SK-N-SH treated with all-trans-retinoic acid at 6 μM for 48 hours (cell line): ENCODE measurements around the gene FGF3.

Source experiments
- ATAC-seq: fragments of 200-7000 bp; cut with Tn5 transposase; 3 replicates; pipeline ENCODE4 v1.9.1; 2020; ENCODE audit warnings: mild to moderate bottlenecking, moderate library complexity
- ARNTL ChIP-seq: fragments of 450-650 bp; formaldehyde crosslinking; IDR thresholded peaks from 2 replicates; pipeline ENCODE4 v1.5.0; 2020; ENCODE audit warnings: low read depth, mild to moderate bottlenecking, moderate library complexity, borderline replicate concordance
- BACH2 ChIP-seq: fragments of 250-450 bp; sonication (Bioruptor Pico); IDR thresholded peaks from 2 replicates; pipeline ENCODE4 v1.9.0; 2021; ENCODE audit warnings: mild to moderate bottlenecking, borderline replicate concordance
- CREB5 ChIP-seq: fragments of 250-450 bp; sonication (Bioruptor Pico); IDR thresholded peaks from 2 replicates; pipeline ENCODE4 v1.5.1; 2020; ENCODE audit warnings: low read depth, mild to moderate bottlenecking, moderate library complexity
- CSDC2 ChIP-seq: fragments of 250-450 bp; sonication (Bioruptor Pico); IDR thresholded peaks from 2 replicates; pipeline ENCODE4 v1.5.0; 2020; ENCODE audit warnings: mild to moderate bottlenecking, moderate library complexity
- ESRRG ChIP-seq: fragments of 250-450 bp; sonication (Bioruptor Pico); IDR thresholded peaks from 2 replicates; pipeline ENCODE4 v1.6.1; 2021; ENCODE audit warnings: mild to moderate bottlenecking
- GLIS3 ChIP-seq: fragments of 250-450 bp; sonication (Bioruptor Pico); IDR thresholded peaks from 2 replicates; pipeline ENCODE4 v1.5.0; 2020; ENCODE audit warnings: mild to moderate bottlenecking, moderate library complexity
- ISL1 ChIP-seq: fragments of 250-450 bp; sonication (Bioruptor Pico); IDR thresholded peaks from 2 replicates; pipeline ENCODE4 v2.1.2; 2022; ENCODE audit warnings: mild to moderate bottlenecking, moderate library complexity
- OSR1 ChIP-seq: fragments of 250-450 bp; sonication (Bioruptor Pico); IDR thresholded peaks from 2 replicates; pipeline ENCODE4 v1.8.0; 2022; ENCODE audit warnings: moderate library complexity, mild to moderate bottlenecking, inconsistent platforms
- PATZ1 ChIP-seq: fragments of 250-450 bp; sonication (Bioruptor Pico); IDR thresholded peaks from 2 replicates; pipeline ENCODE4 v1.8.0; 2020; ENCODE audit warnings: mild to moderate bottlenecking, moderate library complexity, borderline replicate concordance
- POU6F1 ChIP-seq: fragments of 250-450 bp; sonication (Bioruptor Pico); IDR thresholded peaks from 2 replicates; pipeline ENCODE4 v1.8.0; 2021; ENCODE audit warnings: low read depth, mild to moderate bottlenecking, moderate library complexity, borderline replicate concordance
- RARB ChIP-seq: fragments of 250-450 bp; sonication (Bioruptor Pico); IDR thresholded peaks from 2 replicates; pipeline ENCODE4 v1.8.0; 2021; ENCODE audit warnings: mild to moderate bottlenecking, moderate library complexity
- TCF4 ChIP-seq: fragments of 250-450 bp; sonication (Bioruptor Pico); IDR thresholded peaks from 2 replicates; pipeline ENCODE4 v1.8.0; 2021; ENCODE audit warnings: mild to moderate bottlenecking, moderate library complexity, borderline replicate concordance
- TSHZ2 ChIP-seq: fragments of 250-450 bp; sonication (Bioruptor Pico); IDR thresholded peaks from 2 replicates; pipeline ENCODE4 v1.5.0; 2020; ENCODE audit warnings: mild to moderate bottlenecking, moderate library complexity
- ZC3H10 ChIP-seq: fragments of 250-450 bp; sonication (Bioruptor Pico); IDR thresholded peaks from 2 replicates; pipeline ENCODE4 v1.5.1; 2021; ENCODE audit warnings: mild to moderate bottlenecking, moderate library complexity
- ZFP3 ChIP-seq: fragments of 250-450 bp; sonication (Bioruptor Pico); IDR thresholded peaks from 2 replicates; pipeline ENCODE4 v1.5.0; 2020; ENCODE audit warnings: mild to moderate bottlenecking, moderate library complexity
- ZFP30 ChIP-seq: fragments of 450-650 bp; formaldehyde crosslinking; IDR thresholded peaks from 2 replicates; pipeline ENCODE4 v1.5.0; 2022; ENCODE audit warnings: mild to moderate bottlenecking, moderate library complexity
- ZNF565 ChIP-seq: fragments of 450-650 bp; formaldehyde crosslinking; conservative IDR thresholded peaks from 2 replicates; pipeline ENCODE4 v1.5.0; 2020; ENCODE audit warnings: low read depth, mild to moderate bottlenecking, moderate library complexity
- ZNF70 ChIP-seq: fragments of 450-650 bp; formaldehyde crosslinking; IDR thresholded peaks from 2 replicates; pipeline ENCODE4 v1.5.0; 2020; ENCODE audit warnings: mild to moderate bottlenecking, moderate library complexity

The FGF3 gene

GRCh38 chr11:69863544-69864200 lies 44.5 kb upstream of the FGF3 start (continued):
- no peak for TF ChIP-seq ZNF565 (CRISPR knock-in tag)

- no peak for ATAC-seq
- no peak for TF ChIP-seq ESRRG (CRISPR knock-in tag)
- no peak for TF ChIP-seq ZC3H10 (CRISPR knock-in tag)
- no peak for TF ChIP-seq OSR1 (CRISPR knock-in tag)
- no peak for TF ChIP-seq ZNF565 (CRISPR knock-in tag)
- no peak for TF ChIP-seq RARB (CRISPR knock-in tag)
- no peak for TF ChIP-seq CSDC2 (CRISPR knock-in tag)
- no peak for TF ChIP-seq GLIS3 (CRISPR knock-in tag)
- no peak for TF ChIP-seq ZNF70 (CRISPR knock-in tag)
- TF ChIP-seq POU6F1, result no peak
- no peak for TF ChIP-seq TSHZ2 (CRISPR knock-in tag)
- no peak for TF ChIP-seq BACH2 (CRISPR knock-in tag)
- TF ChIP-seq CREB5, result no peak
- TF ChIP-seq ISL1 (CRISPR knock-in tag), result no peak
- TF ChIP-seq ZFP30 (CRISPR knock-in tag), result no peak
- no peak for TF ChIP-seq ZFP3 (CRISPR knock-in tag)
Observed at GRCh38 chr11:69862797-69863543, 43.8 kb upstream of the FGF3 start.

GRCh38 chr11:69862331-69862771 lies 43.1 kb upstream of the FGF3 start:
- TF ChIP-seq ZNF70 (CRISPR knock-in tag) (no peak), ISL1 (CRISPR knock-in tag) (no peak), BACH2 (CRISPR knock-in tag) (no peak), TCF4 (CRISPR knock-in tag) (no peak), ARNTL (CRISPR knock-in tag) (no peak), OSR1 (CRISPR knock-in tag) (no peak), PATZ1 (CRISPR knock-in tag) (no peak), CREB5 (no peak), POU6F1 (no peak), CSDC2 (CRISPR knock-in tag) (no peak)

More at GRCh38 chr11:69862331-69862771, 43.1 kb upstream of the FGF3 start:
- no peak for ATAC-seq
